GM21619 (cell line): ENCODE results near the gene SEMA4D.
"Not testable (repeated sequence)": the region's sequence is repeated elsewhere in the genome, so short reads cannot be mapped to it uniquely, and the experiment has no call there.

Experiments
- ATAC-seq: cut with Tn5 transposase; IDR thresholded peaks from one replicate; pipeline ENCODE4 v1.9.1; 2021; ENCODE audit not compliant: unreplicated experiment

Gene SEMA4D

DNA sequence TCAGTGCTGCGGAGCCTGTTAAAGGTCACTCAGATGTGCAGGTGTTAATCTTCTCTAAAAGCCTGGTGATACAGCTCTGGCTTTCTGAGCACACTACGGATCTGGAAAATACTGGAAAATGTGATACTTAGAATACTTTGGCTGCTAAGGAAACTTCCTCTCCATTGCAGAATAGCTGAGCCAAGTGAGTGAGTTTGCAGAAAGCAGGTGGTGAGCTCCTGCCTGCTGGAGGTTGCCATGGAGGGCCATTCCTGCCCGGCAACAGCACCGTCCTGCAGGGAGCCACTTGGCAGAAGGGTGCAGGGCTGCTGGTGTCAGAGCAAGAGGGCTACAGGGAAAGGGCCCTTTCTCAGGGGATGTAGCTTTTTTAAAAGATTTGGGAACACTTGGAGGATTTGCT lies 138.9 kb downstream of the SEMA4D start:
- no peak for ATAC-seq

DNA sequence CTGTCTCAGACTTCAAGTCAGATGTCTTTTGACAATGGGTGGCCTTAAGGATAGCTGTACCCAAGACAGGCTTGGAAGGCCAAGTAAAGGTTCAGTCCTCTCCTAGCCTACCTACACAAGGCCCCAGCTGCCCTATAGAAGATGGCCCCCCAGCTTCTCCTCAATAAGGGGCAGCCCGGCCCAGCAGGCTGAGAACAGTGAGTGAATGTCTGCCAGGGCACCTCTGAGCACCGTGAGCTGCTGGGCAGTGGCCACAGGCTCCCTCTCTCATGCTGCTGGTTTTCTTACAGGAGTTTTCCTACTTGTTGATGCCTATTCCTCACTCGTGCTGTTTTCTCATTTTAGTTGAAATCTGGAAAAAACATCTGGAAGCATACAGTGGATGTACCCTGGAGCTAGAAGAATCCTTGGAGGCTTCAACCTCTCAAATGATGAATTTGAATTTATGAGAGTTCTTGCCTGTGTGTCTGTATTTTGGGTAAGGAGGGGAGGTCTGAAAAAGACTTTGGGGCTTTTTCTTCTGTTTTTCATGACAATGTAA lies 139.5 kb downstream of the SEMA4D start:
- no peak for ATAC-seq

DNA sequence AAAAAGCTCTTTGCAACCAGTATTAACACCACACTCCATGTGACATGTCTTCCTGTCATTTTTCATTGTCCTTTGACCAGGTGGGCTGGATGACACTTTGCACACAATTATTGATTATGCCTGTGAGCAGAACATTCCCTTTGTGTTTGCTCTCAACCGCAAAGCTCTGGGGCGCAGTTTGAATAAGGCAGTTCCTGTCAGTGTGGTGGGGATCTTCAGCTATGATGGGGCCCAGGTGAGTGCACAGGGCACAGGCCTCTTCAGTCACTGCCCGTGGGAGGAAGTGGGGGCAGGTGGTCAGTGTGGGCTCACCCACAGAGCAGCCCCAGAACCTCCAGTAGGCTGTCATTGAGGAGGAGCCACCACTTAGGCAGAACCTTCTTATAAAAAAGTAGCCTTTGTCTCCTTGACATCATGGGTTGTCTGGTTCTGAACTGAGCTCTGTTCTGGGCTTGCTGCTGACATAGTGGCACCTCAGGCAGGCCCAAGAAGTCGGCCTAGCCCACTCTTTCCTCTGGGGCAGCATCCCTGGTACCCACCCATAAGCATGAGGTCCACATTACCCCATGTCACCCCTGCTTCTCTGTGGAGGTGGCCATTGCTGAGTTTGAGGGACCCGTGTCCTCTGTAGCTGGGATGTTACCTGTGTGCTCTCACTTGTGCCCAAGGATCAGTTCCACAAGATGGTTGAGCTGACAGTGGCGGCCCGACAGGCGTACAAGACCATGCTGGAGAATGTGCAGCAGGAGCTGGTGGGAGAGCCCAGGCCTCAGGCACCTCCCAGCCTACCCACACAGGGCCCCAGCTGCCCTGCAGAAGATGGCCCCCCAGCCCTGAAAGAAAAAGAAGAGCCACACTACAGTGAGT lies 140.3 kb downstream of the SEMA4D start:
- no peak for ATAC-seq

DNA sequence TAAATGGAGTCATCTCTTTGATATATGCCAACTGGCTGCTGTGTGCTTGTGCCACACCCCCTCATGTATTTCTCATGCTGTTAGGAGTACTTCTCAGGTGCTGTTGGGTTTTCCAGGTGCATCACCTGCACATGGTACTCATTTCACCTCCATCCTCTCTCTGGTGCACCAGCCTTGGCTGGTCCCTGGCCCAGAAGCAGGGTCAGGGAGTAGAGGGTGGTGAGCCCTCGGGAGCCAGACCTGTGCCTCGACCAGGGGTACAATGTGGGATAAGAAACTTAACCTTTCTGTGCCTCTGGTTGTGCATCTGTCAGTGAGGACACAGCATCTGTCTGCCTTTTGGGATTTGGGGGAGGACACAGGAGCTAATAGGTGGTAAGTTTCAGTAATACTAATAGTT lies 141.1 kb downstream of the SEMA4D start:
- ATAC-seq = no peak

DNA sequence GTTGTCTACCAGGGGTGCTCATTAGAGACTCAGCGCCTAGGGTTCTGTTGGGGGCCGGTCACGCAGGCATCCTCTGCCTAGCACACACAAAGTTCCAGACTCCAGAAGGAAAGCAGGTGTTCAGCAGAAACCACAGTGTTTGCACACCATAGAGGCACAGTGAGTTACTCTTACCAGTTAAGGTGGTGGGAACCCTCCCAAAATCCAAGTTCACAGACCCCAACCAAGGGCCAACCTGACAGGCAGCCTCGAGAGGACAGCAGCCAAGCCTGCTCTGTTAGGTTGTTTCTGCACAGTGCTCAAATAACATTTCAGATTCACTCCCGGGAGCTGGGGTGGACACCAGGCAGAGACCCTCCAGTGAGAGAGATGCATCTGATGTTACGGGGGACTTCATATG lies 143.4 kb downstream of the SEMA4D start:
- no peak for ATAC-seq

DNA sequence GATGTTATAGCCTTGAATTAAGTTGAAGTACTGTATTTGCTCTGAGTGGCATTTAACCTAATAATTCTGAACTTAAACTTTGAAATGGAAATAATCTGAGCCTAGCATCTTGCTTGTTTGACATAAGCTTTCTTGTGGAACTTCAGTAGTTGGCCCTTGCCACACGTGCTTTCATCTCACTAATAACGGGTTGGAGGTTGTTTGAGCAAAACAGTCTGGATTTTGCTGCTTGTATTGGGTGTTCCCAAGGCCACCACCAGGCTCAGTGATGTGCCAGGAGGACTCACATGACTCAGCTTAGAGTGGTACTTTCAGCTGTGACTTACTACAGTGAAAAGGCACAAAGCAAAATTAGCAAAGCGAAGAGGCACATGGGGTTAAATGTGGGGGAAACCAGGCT lies 143.9 kb downstream of the SEMA4D start:
- no peak for ATAC-seq

DNA sequence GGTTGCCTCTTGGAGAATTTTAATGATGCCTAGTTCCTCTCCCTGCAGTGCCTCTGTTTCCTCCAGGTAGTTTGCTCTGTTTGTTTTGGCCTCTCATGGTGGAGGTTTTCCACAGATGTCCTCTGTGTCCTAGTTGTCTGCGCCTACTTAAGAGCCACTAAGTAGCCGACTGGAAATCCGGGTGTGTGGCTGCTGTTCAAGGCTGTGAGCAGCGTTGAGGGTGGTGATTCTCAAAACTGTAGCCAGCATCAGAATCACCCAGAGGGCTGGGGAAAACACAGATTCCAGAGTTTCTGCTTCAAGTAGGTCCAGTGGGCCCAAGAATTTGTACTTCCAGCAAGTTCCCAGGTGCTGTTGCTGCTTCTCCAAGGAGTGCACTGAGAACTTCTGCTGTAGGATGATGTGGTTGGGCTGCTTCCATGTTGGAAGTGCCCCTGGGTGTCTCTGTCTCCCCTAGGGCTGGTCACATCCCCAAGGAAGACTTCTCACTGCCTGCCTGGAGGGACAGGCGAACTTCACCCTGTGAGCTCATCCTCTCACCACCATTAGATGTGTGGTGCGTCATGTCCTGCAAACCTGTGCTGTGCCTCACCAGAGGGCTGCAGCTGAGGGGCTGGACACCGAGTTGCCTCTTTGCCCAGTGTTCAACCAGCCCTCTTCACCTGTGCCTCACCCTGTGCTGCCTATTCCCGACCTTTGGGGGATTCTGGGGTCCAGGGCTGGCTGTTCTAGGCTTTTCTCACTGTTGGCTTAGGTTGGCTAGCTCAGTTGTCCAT lies 144.9 kb downstream of the SEMA4D start:
- no peak for ATAC-seq

DNA sequence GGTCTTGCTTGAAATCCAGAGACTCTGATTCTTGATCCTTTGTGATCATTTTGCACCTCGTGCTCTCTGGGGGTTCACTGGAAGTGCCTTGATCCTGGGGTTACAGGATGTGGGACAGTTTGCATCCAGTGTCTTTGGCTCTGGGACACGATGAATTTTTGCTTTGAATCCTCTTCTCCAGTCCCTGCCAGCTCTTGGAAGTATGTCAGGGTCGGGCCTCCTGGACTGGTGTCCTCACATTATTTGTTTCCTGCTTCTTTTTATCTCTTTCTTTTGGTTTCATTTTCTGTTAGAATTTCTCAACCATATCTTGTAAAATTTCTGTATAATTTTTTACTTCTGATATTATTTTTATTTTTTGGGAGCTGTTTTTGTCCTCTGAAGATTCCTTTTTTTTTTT lies 145.5 kb downstream of the SEMA4D start:
- no peak for ATAC-seq

DNA sequence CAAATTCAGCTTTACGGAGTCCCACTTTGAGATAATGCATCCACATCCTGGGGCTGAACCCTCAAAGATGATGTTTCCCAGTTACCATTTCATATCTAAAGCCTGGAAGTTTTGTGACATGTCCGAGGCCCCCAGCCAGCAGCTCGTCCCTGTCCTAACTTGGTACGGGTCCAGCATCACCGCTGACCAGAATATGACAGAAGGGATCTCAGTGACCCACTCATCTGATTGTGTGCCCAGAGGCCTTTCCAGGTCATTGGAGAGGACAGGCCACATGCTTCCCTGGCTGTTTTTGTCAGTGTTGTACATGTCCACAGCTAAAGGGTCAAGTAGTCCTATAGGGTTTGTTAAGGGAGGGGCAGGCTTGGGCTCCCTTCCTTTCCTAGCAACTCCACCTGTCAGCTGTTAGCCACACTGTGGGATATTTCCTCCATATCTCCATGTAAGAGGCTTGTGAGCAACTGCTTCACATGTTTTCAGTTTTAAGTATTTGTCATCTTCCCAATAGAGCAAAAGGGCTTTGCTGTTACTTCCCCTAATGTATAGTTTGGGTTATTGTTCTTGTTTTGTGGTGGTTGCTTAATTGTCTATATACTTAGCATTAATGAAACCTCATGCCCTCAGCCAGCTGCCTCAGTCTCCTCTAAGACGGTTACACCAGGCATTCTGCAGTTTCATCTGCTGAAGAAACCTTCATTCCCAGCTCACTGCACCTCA lies 146.2 kb downstream of the SEMA4D start:
- ATAC-seq = no peak

DNA sequence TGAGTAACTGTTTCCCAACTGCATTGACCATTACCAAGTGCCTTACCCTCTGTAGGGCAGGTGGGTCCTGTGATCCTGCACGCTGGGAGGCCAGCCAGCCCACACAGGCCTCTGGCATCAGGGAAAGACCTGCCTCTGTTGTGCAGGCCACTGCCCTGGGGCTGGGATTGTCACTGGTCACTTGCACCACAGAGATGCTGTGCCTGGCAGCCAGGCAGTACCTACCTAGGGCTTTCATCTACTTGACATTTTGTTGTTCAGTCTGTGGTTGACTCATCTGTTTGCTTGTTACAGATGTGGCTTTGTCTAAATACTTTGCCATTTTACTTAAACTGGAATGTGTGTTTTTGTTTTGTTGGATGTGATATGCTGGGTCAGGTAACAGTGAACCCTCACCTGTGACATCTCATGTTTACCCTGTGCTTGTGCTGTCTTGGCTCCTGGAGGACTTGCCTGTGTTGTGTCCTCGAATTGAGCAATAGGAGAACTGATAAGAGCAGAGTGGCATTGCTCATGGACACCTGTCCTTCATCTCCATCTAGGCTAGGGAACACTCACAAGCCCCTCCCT lies 146.8 kb downstream of the SEMA4D start:
- ATAC-seq = no peak

DNA sequence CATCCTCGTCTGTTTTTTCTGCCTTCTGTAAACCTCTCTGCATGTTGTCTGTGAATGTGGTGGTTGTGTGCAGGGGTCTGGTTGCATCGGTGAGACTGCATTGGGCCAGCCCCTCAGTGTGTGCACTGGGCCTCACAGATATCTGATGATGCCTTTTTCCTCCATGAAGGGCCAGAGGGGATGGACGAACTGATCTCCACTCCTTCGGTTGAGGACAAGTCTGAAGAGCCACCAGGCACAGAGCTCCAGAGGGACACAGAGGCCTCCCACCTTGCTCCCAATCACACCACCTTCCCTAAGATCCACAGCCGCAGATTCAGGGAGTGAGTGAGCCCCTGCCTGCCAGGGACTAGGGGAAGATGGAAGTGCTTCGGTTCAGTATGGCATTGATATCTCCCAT lies 148.3 kb downstream of the SEMA4D start:
- ATAC-seq = no peak

DNA sequence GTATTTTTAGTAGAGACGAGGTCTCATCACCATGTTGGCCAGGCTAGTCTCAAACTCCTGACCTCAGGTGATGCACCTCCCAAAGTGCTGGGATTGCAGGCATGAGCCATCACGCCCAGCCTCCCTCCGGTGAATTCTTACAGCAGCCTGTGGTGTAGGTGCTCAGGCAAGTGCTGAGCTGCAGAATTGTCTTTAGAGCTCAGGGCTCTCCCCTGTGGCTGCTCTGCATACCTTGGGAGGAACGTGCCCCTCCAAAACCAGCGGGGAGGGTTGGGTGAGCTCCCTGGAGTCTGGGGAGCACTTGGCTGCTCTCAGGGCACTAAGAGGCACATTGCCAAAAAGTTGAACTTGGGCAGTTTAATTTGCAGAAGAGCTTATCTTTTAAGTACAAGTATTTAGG lies 150.3 kb downstream of the SEMA4D start:
- ATAC-seq = no peak

DNA sequence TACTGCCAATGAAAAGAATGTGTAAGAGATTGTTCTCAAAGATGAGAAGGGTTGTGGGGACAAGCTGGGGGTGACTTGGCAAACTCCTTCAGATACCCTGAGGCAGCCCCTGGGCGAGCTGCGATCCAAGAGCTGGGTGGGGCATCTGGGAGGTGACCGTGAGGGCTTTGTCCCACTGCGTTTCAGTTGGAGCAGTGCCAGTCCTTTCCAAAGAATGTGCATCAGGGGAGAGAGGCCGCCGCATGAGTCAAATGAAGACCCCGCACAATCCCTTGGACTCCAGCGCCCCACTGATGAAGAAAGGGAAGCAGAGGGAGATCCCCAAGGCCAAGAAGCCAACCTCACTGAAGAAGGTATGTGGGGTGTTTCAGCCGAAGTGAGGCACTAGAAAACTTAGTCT lies 151.2 kb downstream of the SEMA4D start:
- no peak for ATAC-seq

DNA sequence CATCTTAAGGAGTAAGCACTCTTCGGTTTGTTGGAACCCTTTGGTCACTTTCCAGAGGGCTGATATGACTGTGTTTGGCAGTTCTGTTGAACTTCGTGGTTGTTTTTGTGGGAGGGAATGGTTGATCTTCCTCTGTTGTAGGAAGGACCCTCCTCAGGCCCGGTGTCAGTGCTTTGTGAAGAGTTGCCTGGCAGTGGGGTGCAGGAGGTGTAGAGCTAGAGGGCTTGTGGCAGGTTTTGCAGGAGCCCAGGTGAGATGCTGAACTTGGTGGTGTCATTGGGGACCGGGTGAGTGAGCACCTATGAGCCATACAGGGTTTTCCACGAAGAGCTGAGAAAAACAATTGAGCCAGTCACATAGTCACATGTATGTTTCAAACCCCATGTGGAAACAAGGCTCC lies 152.4 kb downstream of the SEMA4D start:
- no peak for ATAC-seq

DNA sequence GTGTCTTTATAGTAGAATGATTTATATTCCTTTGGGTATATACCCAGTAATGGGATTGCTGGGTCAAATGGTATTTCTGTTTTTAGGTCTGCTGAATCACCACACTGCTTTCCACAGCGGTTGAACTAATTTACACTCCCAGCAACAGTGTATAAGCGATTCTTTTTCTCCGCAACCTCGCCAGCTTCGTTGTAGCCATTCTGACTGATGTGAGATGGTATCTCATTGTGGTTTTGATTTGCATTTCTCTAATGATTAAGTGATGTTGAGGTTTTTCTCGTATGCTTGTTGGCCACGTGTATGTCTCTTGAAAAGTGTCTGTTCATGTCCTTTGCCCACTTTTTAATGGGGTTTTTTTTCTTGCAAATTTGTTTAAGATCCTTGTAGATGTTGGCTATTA lies 154.1 kb downstream of the SEMA4D start:
- not testable (repeated sequence) for ATAC-seq

DNA sequence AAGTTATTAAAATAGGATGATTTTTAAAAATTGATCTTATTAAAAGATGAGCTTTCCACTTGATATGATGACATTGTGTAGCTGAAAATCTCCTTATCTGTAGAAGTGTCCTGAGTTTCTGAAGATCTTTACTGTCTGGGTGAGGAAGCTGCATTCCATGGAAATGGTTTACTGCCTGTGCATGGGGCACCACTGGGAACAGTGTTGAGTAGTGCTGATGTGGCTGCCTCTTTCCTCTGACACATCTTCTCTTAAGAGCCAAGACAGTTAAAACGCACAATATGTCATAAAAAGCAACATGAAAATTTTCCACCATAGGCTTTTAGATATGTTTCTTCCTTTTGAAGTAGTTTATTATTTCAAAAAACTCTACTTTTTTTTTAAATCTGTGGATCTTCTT lies 155.0 kb downstream of the SEMA4D start:
- no peak for ATAC-seq

DNA sequence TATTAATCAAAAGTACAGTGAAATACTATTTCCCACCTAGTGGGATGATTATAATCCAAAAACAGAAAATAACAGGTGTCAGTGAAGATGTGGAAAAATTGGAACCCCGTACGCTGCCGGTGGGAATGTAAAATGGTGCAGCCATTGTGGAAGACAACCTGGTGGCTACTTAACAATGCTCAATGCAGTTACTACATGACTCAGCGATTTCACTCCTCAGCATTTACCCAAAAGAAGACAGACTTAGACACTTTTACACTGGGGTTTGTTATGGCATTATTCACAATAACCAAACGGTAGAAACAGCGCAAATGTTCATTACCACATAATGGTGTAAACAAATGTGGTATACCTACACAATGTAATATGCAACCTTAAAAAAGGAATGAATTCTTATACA lies 155.7 kb downstream of the SEMA4D start:
- no peak for ATAC-seq

DNA sequence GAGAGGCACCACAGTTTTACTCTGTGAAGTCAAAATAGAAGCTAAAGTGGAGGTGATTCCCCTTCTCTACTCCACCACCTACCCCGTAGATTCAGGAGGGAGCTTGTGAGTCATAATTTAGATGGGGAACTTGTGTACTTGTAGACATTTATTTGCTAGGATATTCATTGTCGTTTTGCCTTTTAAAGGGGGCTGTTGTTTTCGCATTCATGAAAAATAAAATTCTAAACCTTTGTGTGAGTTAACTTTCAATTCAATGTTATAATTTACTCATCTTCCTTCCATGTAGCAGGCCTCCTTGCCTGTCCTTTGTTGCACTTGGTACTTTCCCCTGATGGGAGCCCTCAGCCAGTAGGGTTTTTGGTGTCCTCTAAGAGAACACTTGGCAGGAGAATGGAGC lies 157.6 kb downstream of the SEMA4D start:
- peak; percentile 79 for ATAC-seq

DNA sequence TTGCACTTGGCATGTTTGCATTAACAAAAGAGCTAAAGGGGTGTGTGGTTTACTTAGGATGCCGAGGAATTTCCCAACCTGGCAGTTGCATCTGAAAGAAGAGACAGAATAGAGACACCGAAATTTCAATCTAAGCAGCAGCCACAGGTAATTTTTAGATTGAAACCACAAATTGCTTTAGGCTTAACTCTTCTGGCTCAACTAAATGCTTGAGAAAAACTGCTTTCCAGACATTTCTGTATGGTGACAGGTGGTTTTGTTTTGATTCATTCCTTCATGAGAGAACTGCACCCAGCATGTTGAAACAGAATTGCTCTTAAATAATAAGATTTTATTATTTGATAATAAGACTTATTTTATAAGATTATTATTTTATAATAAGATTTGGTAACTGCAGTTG lies 158.1 kb downstream of the SEMA4D start:
- ATAC-seq = no peak

DNA sequence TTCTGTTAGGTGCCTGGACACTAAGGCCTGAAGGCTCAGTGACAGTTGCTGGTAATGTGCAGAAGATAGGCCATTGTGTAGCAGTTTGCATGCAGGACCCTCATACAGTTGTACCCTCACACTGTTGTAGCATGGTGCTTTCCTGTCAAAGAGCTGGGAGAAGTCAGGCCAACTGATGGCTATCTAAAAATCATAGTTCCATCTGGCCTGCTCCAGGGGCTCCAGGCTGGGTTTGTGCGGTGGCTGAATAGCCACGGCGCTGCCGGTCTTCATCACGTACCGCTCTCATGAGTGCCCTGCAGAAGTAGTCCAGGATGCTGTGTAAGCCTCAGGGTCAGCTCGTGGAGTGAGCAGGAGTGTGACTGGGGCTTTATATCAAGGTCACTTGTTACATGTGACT lies 167.4 kb downstream of the SEMA4D start:
- ATAC-seq = no peak

DNA sequence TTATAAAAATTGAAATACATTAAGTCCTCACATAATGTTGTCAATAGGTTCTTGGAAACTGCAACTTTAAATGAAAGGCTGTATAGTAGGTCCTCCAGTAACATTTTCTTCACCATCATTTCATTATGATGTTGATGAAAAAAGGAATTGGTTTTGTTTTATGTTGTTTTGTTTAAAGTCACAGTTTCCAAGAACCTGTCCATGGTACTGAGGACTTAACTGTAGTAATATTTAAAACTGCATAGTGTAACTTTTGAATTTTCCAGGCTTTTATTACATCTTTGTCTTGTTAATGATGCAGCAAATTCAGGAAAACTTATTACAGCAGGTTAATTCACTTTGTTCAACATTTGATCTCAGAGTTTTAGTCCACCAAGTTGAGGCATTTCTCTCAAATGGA lies 168.0 kb downstream of the SEMA4D start:
- ATAC-seq = no peak
